ENCODE data around the gene GZMB.
A peak's percentile ranks its signal among the peaks of the same experiment; 100 is the strongest.
"Not testable (repeated sequence)": the region's sequence is repeated elsewhere in the genome, so short reads cannot be mapped to it uniquely, and the experiment has no call there.

GZMB gene, protein sequence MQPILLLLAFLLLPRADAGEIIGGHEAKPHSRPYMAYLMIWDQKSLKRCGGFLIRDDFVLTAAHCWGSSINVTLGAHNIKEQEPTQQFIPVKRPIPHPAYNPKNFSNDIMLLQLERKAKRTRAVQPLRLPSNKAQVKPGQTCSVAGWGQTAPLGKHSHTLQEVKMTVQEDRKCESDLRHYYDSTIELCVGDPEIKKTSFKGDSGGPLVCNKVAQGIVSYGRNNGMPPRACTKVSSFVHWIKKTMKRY

DNA sequence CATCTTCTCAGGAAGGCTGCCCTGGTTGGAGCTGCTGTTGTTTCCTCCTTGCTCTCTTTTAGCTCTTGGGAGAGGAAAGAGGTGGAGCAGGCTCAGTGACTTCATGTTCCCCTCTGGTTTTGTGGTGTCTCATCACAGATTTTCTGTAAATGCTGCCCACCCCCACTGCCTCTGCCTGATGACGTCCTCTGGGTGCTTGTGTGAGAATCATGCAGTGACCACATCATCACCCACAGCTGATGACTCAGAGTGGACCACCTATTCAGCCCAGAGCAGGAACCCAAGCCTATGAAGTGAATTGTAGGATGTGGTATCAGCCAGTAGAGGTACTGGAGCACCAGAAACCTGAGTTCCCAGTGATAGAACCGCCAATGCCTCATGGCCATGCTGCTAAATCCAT lies at the start of gene GZMB:
Gene GZMB (minus strand): TSS at position 33 of the 400 bp plus-strand sequence. CDS start 30 bp downstream, at position 3.
- no peak for DNase-seq (ENCODE audit: low spot score)

DNA sequence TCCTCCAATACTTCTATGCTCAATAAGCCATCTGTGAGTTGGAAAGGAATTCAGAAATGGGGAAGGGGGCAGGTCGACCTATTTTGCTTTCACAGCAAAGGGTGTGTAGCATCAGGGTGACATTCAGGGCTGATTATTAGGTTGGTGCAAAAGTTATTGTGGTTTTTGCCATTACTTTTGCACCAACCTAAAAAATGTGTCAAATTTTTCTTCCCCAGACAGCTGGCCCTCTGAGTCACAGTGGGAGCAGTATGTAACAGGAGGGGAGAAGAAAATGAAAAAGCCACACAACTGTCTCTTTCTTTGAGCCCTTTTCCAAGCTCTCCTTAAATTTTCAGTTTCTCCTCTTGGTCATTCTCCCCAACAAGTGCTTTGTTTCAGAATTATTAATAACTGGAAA lies 47.1 kb upstream of the GZMB start:
- no peak for DNase-seq (ENCODE audit: low spot score)

DNA sequence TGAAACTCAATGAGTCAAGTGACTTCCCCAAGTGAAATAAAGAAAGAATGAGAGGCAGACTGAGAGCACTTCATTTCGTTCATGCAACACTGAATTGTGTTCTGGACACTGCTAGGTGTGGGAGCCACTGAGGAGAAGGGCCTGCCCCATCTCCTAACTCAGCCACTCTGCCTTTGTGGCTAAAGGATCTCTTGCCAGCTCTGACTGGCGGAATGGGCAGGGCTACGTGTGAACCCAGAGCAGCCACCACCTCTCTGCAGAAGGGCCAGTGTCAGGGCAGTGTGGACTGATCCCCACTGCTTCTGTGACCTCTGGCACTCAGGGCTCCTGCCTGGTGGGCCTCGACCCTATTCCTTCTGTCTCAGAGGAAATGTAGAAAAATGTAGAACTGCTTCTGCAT lies 46.5 kb upstream of the GZMB start:
- DNase-seq (ENCODE audit: low spot score) = no peak

DNA sequence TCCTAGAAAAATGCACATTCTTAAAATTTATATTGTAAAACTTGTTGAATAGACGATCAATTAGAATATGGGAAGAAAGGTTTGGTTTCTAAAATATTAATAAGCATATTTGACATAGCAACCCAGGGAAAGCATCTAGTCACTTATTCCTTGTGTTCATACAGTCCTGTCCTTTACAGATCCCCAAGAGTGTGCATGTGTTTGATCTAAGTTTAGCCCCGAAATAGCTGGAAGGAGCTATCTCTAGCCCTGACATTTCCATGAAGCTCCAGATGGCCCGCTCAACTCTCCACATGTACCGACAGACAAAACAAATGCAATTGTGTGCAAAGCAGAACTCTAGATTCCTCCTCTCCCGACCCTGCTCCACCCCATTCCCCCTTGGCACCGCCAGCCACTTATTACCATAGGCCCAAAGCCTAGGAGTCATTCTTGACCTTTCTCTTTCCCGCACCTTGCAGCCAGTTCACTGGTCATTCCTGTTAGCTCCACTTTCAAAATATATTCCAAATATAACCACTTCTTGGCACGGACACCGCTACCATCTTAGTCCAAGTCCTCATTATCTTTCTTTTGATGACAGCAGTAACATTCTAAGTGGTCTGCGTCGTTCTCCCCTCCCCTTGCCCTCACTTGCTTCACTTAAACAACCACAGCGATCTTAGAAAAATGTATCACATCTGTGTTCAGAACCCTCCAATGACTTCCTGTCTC lies 45.4 kb upstream of the GZMB start:
- DNase-seq (ENCODE audit: low spot score) = no peak

DNA sequence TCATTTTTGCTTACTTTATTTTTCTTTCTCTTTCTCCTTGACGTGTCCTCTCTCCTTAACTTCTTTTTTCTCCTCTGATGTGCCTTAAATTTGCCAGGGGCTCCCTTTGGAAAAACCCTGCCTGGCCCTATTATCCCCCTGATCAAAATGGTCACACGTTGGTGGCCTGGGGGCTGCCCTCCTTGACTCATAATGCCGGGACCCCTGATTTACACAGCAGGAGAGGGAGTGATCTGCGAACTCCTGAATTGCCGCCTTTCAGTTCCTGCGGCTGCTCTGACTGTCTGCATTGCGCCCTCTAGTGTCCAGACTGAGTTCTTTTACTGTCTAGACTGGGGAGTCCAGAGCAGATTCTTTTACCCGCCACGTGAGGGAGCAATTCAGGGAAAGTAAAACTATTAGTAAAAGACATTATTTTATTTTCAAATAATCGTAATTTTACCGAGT lies 44.8 kb upstream of the GZMB start:
- DNase-seq (ENCODE audit: low spot score) = peak; percentile 80

DNA sequence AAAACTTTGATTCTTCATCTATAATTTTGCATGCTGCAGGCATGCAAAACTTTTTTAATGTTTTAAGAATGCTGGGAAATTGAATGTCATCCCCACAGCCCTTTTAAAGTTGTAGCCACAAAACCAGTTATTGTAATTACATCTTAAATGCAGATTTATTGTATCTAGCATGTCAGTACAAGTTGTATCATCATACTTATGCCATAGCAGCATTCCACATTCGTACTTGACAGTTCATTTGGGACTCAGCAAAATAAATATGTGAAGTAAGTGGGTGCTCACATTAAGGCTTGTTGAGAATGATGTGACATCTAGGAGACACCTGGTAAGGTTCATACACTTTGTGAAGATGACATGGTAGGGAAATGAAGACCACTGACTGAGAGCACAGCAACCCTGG lies 44.0 kb upstream of the GZMB start:
- no peak for DNase-seq (ENCODE audit: low spot score)

DNA sequence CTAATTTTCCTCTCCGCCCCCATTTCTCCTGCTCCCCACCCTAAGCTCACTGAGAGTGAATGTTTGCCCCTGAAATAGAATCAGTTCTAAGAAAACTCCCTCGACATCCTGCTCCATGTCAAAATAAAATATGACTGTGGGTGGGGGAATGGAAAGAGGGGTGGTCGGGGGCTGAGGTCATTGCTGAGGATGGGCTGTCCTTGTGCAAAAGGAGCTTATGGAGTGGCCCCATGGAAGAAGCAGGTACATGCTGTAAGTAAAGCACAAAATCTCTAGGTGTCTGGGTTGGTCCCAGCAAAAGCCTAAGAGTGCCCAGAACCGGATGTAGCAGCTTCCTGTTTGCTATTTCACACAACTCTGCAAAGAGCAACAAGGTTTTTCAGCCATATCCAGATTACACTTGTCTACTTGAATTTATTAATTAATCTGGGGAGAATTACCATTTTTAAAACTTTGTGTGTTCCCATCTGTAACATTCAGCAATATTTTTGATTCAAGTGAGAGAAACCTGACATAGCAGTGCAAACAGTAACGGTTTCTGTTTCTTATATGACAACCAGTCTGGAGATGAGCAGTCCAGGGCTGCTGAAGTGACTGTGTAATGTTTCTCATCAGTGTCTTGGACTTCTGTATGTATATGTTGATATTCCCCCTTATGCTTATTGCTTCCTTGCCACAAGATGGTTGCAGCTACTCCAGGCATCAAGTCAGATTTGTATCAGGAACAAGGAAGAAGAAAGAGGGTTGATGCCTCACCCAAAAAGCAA lies 40.4 kb upstream of the GZMB start:
- DNase-seq (ENCODE audit: low spot score) = no peak

DNA sequence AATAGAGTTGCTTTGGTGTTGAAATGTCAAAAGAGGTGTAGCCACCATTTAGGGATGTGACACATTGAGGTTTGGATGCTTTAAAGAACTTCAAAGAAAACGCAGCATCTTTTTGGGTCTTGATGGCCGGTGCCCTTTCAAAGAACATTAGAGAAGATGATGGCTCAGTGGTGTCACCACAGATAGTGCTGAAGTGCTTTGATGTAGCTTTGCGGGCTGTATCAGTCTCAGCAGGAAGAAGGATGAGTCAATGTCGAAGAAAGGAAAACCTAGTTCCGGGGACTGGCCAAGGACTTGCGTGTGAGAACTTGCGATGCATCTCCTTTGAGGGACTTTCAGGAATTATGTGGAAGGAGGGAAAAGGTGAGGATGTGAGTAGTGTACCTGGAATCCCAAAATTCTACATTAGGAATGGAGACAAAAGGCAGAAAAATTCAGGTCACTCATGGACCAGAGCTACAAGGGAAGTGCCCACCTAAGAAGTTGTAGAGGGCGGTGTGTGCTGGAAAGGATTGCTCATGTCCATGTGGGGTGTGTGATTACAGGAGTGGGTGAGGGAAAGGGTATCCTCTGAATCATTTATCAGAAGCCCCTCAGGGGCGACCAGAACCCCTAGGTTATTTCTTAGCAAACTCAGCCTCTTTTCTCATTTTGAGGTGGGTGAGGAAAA lies 39.7 kb upstream of the GZMB start:
- no peak for DNase-seq (ENCODE audit: low spot score)

DNA sequence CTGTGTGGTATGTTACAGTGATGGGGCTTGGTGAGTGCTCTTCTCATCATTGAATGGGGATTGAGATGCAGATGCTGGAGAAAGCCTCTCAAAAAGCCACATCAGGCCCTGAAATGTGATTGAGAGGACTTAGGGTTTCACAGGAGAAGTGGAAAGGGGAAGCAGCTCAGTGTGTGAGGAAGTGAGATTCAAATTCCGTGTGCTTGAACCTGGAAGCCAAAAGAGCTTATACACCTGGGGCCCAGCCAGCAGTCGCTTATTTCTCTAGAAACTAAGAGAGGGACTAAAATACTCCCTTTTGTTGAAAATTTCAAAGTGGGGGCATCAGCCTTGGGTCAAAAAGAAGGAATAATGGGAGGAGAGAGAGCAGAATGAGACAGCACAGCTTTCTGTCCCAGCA lies 39.1 kb upstream of the GZMB start:
- peak; percentile 30 for DNase-seq (ENCODE audit: low spot score)

DNA sequence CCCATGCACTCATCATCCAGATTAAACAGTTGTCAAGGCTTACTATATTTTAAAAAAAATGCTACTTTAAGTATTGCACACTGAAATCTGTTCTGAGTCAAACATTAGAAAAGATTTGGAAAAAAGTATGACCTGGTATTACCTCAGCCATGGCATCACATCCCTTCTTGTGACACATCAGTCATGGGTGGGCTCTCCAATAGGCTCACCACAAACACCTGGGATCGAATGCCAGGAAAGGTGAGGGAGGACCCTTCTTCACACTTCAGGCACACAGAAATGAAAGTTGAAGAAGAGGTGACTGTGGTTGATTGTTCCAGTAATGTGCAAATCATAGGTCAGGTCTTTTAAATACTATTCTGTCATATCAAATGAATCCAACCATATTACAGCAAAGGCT lies 36.6 kb upstream of the GZMB start:
- no peak for DNase-seq (ENCODE audit: low spot score)

DNA sequence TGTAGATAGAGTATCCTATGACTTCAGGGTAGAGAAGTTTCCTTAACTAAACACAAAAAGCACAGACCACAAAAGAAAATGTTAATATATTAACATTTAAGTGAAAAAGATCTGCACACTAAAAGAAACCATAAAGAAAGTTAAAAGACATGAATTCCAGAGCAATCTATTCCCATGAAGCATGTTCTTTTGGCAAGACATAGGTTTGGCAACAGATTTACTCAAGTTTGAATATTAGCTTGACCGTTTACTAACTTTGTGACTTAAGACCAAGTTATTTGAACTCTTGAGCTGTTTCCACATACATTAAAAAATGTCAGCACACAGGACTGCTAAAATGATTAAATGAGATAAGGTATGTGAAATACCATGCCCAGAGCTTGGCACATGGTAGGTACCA lies 35.7 kb upstream of the GZMB start:
- DNase-seq (ENCODE audit: low spot score) = no peak

DNA sequence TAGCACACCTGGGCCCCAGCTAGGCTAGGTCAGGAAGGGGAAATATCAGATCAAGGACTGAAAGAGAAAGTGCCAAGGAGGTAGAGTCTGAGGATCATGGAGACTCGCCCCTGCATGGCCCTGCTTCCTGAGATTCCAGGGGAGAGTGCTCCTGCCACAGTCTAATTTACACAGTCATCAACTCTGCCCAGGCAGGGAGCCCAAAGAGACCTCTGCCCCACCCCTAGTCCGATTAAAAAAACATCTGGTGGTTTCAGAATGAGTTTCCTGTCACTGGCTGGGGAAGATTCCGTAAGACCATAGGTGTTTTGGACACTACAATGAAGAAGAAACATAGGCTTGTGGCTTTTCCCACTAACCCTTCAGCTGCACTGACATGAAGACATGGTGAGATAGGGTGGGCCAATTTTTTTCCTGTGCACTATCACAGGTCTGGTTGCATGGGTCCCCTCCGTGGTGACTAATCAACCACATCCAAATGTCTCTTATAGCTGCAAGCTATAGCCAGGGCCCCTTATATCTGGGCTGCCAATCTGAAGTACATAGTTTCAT lies 31.5 kb upstream of the GZMB start:
- DNase-seq (ENCODE audit: low spot score) = no peak

DNA sequence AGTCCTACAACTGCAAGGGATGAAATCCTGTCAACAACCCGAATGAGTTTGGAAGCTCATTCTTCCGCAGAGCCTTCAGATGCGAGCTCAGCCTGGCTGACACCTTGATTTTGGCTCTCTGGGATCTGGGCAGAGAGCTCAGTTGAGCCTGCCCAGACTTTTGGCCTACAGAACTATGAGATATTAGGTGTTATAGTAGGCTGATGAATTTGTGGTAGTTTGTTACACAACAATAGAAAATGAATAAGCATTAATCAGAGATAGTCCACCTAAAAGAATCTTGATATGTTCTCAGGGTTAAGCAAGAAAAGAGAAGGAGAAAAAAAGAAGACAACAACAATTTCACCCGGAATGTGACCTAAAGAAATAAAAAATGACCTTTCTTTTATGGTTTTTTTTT lies 30.4 kb upstream of the GZMB start:
- DNase-seq (ENCODE audit: low spot score) = no peak

DNA sequence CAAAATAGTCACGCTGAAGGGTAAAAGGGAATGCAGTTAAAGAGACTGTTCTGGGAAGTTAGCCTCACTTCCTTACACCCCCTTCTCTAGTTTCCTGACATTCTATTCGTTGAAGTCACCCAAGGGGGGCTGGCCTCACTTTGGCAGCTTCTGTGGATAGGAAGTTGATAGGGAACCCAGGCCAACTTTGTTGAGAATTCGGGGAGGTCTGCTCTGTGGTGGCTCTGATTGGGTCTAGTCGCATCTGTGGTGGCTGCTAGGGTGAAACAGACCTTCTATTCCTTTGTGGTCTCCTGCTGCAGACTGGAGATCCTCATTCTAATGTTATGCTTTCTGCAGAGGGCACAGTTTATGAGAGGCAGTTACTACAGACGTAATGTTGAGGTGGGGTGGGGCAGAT lies 28.8 kb upstream of the GZMB start:
- no peak for DNase-seq (ENCODE audit: low spot score)

DNA sequence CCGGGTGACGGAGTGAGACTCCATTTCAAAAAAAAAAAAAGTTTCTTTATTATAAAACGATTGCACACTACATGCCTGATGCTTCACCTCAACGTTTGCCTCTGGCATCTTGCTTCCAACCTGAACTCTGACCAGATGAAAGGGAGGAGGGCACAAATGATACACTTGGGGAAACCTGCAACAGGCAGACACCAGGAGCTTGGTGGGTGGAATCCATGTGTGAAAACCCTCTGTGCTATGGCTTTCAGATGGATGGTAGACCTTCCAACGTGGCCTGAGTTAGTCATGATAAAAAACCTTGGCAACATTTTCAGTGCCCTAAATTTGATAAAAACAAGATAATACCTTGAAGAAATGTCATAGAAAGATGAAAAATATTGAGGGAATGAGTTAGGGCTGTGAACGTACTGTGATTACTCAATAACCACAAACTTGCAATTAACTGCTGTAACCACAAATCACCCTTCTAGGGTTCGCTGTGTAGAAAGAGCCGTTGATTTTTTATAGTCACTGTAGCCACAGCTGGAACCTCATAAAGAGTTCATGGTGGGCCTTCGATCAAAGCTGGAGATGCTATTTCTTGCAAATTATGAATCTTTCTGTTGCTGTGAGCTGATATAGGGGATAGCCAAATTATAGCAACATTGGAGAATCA lies 26.1 kb upstream of the GZMB start:
- DNase-seq (ENCODE audit: low spot score) = no peak

DNA sequence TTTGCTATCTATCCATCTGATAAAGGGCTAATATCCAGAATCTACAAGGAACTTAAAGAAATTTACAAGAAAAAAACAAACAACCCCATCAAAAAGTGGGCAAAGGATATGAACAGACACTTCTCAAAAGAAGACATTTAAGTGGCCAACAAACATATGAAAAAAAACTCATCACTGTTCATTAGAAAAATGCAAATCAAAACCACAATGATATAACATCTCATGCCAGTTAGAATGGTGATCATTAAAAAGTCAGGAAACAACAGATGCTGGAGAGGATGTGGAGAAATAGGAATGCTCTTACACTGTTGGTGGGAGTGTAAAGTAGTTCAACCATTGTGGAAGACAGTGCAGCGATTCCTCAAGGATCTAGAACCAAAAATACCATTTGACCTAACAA lies 14.4 kb upstream of the GZMB start:
- DNase-seq (ENCODE audit: low spot score) = not testable (repeated sequence)

DNA sequence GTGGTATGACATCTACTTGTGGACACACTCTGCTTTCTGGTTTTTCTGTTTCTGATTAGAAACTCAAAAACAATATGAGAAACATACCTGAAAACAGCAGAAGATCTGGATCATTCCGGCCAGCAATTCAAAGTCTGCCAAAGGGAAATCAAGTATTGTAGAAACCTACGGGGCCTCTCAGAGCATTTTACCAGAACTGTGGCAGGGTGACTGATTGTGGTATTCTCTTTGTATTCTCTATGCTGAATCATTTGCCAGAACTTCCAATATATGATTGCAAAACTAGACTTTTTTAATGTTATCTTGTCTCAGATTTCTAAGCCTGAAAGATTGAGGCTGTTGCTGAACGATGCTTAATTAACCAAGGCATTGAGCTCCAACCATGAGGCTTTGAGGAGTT lies 5.9 kb upstream of the GZMB start:
- DNase-seq (ENCODE audit: low spot score) = no peak

DNA sequence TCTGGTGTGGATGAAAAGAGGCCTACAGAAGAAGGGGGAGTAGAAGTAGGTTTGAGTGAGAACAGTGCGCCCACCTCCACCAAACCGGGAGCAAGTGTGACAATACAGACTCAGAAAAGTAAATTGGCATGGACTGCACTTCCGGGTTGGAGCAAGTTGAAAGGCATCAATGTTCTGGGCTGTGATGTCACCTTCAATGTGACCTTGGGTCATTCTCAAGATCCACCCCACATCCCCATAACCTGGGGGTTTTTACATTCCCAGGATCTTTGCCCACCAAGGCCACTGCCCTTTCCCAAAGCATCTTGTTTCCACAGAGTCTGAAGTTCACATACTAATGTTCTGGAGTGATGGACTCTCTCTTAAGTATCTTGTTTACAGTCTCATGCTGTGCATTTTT lies 5.3 kb upstream of the GZMB start:
- DNase-seq (ENCODE audit: low spot score) = no peak

DNA sequence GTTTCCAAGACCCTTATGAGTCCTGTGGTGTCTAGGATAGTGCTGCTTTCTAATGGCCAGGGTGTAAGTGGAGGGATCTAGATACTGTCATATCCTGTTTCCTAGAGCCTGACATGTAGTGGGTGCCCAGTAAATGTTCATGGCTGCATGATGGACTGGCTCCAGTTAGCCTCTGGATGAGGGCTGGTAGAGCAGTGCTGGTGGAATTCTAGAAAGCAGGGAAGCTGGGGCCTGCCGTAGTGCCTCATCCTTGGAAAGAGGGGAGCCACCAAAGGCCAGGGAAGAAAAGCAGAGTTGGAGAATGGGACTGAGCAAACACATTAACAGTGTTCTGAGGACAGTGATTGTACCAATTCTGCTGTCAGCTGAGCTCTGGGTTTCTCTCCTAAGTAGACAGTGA lies 637 bp downstream of the GZMB start:
- no peak for DNase-seq (ENCODE audit: low spot score)

DNA sequence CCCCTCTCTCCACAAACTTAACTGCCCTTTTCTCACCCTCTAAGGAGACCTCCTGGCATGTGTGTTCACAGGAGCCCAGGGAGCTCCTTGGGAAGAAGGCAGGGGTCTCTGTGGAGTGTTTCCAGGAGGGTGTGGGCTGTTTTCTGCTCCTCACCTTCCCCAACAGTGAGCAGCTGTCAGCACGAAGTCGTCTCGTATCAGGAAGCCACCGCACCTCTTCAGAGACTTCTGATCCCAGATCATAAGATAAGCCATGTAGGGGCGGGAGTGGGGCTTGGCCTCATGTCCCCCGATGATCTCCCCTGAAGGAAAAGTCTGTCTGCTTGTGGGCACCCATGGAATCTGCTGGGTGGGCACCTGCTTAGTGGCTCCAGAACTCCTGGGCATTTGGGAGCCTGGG lies 1.2 kb downstream of the GZMB start:
- DNase-seq (ENCODE audit: low spot score) = no peak

DNA sequence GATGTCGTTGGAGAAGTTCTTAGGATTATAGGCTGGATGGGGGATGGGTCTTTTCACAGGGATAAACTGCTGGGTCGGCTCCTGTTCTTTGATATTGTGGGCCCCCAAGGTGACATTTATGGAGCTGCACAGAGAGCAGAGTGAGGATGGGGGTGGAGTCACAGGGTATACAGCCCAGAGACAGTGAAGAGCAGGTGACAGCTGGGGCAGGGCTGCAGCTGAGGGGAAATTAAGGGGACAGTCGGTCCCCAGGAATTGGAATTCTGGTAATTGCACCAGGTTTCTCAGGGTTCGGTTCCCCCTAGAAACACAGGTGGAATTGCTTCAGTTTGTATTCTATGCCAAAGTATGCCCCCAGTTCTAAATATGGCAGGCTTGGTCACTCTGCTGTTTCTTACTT lies 1.7 kb downstream of the GZMB start:
- DNase-seq (ENCODE audit: low spot score) = no peak

Data from globus pallidus (tissue), 1 donor.